KMS-11 (cell line): ENCODE measurements around the gene KIF7.

Experiments
- H2AFZ ChIP-seq: fragments of 200-600 bp; sonication (generic); 2 replicates; pipeline ENCODE4 v1.6.1; 2016; ENCODE audit warnings: antibody characterized with exemption, mixed run types, low read depth
- H3K27ac ChIP-seq: fragments of 200-600 bp; sonication (generic); 2 replicates; pipeline ENCODE4 v1.6.1; 2016; ENCODE audit warnings: mild to moderate bottlenecking, mixed run types
- H3K27me3 ChIP-seq: fragments of 200-600 bp; sonication (generic); 2 replicates; pipeline ENCODE4 v1.6.1; 2017; ENCODE audit warnings: mild to moderate bottlenecking, low read depth, mixed run types, moderate library complexity; ENCODE audit not compliant: insufficient read depth
- H3K36me3 ChIP-seq: fragments of 200-600 bp; sonication (generic); 2 replicates; pipeline ENCODE4 v1.6.1; 2017; ENCODE audit warnings: mild to moderate bottlenecking, mixed run types; ENCODE audit not compliant: insufficient read depth
- H3K4me1 ChIP-seq: fragments of 200-600 bp; sonication (generic); 2 replicates; pipeline ENCODE4 v1.6.1; 2016; ENCODE audit warnings: mild to moderate bottlenecking, low read depth, mixed run types; ENCODE audit not compliant: poor library complexity, severe bottlenecking
- H3K4me2 ChIP-seq: fragments of 200-600 bp; sonication (generic); 2 replicates; pipeline ENCODE4 v1.7.0; 2016; ENCODE audit warnings: mild to moderate bottlenecking, mixed run types
- H3K4me3 ChIP-seq: fragments of 200-600 bp; sonication (generic); IDR thresholded peaks from 2 replicates; pipeline ENCODE4 v1.6.1; 2017; ENCODE audit warnings: low read depth, low read length, mixed read lengths; ENCODE audit not compliant: insufficient read depth
- H3K79me2 ChIP-seq: fragments of 200-600 bp; sonication (generic); 2 replicates; pipeline ENCODE4 v1.6.1; 2016; ENCODE audit warnings: low read depth, mixed run types; ENCODE audit not compliant: insufficient read depth
- H3K9ac ChIP-seq: fragments of 200-600 bp; sonication (generic); 2 replicates; pipeline ENCODE4 v1.6.1; 2016; ENCODE audit warnings: mild to moderate bottlenecking, mixed run types
- H4K20me1 ChIP-seq: fragments of 200-600 bp; sonication (generic); 2 replicates; pipeline ENCODE4 v1.6.1; 2016; ENCODE audit warnings: mild to moderate bottlenecking, mixed run types; ENCODE audit not compliant: insufficient read depth
- CTCF ChIP-seq: fragments of 200-600 bp; sonication (generic); conservative IDR thresholded peaks from 2 replicates; pipeline ENCODE4 v1.6.1; 2017; ENCODE audit warnings: low read depth, mild to moderate bottlenecking, antibody characterized with exemption, low read length, moderate library complexity, mixed read lengths

The KIF7 gene

GRCh38 chr15:89675606-89676005 is 20.3 kb upstream of the KIF7 start:
- H4K20me1 ChIP-seq = no peaks in the 10 kb centered on the region
- no peak overlapping the region for H3K27ac ChIP-seq
- H3K36me3 ChIP-seq = no peaks in the 10 kb centered on the region
- H2AFZ ChIP-seq = no peak overlapping the region
- no peaks in the 10 kb centered on the region for H3K27me3 ChIP-seq
- no peak overlapping the region for H3K4me2 ChIP-seq
- TF ChIP-seq CTCF = no peak
- H3K79me2 ChIP-seq = no peaks in the 10 kb centered on the region
- H3K4me3 ChIP-seq = no peak overlapping the region
- H3K9ac ChIP-seq = no peak overlapping the region
- H3K4me1 ChIP-seq = no peaks in the 10 kb centered on the region

- H3K4me1 ChIP-seq = no peaks in the 10 kb centered on the region
- H3K4me2 ChIP-seq = no peak overlapping the region
- H3K4me3 ChIP-seq = no peak overlapping the region
- no peaks in the 10 kb centered on the region for H4K20me1 ChIP-seq
- no peak for TF ChIP-seq CTCF
- no peaks in the 10 kb centered on the region for H3K79me2 ChIP-seq
- H3K9ac ChIP-seq = no peak overlapping the region
- H3K36me3 ChIP-seq = no peaks in the 10 kb centered on the region
- H3K27me3 ChIP-seq = no peaks in the 10 kb centered on the region
- H2AFZ ChIP-seq = no peak overlapping the region
- H3K27ac ChIP-seq = no peak overlapping the region
Observed at GRCh38 chr15:89674526-89674925, 19.3 kb upstream of the KIF7 start.

GRCh38 chr15:89673165-89673512 is 17.9 kb upstream of the KIF7 start:
- Histone ChIP-seq H3K27ac (no peak overlapping the region), H3K9ac (no peak overlapping the region), H4K20me1 (no peaks in the 10 kb centered on the region)

DNA sequence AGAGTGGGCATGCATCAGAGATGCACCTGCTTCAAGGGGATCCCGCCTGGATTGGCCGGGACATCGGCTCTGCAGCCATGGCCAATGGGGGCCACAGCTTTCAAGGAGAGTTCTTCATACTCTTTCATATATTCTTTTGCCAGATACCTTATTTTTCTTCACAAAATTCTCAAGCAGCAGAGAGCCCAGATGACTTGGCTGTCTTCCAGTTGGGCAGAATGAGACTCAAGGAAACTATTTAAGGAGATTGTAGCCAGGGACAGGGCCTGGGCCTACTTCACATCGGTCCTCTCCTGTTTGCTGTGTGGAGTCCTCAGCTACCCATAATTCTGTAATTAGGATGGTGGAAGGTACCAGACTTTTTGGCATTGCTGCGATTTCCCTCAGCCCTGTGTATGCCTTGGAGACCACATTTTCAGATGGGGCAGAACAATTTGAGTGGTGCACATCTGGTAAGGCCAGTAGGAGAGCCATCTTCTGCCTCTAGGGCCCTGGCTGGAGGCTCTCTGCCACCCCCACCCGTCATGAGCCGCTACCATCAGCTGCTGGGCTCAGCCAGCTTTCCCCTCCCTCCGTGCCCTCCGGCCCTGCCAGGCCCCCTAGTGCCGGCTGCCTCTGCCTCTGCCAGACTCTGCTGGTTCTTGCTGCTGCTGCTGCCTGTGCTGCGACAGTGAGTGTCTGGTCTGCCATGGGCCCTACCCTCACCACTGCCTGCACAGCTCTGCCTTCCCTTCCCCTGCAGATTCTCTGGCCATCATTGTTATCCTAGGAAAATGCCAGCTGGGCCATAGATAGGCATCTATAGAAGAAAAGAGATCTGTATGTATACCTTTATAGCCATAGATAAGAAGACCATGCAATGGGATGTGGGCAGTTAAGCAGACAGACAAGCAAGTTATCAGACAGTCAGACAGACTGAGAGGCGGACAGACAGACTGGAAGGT is 17.2 kb upstream of the KIF7 start:
- H3K4me3 ChIP-seq = no peak overlapping the region
- no peak overlapping the region for H3K9ac ChIP-seq
- TF ChIP-seq CTCF = no peak
- H3K36me3 ChIP-seq = no peaks in the 10 kb centered on the region
- no peak overlapping the region for H2AFZ ChIP-seq
- H3K79me2 ChIP-seq = no peaks in the 10 kb centered on the region
- no peaks in the 10 kb centered on the region for H3K4me1 ChIP-seq
- no peak overlapping the region for H3K4me2 ChIP-seq
- H4K20me1 ChIP-seq = no peaks in the 10 kb centered on the region
- H3K27me3 ChIP-seq = no peaks in the 10 kb centered on the region
- H3K27ac ChIP-seq = no peak overlapping the region

More at GRCh38 chr15:89673165-89673512, 17.9 kb upstream of the KIF7 start:
- TF ChIP-seq CTCF = peak; percentile 64
- Histone ChIP-seq H2AFZ (no peak overlapping the region), H3K4me1 (no peaks in the 10 kb centered on the region), H3K36me3 (no peaks in the 10 kb centered on the region), H3K79me2 (no peaks in the 10 kb centered on the region), H3K4me2 (no peak overlapping the region), H3K4me3 (no peak overlapping the region), H3K27me3 (no peaks in the 10 kb centered on the region)
